Subcutaneous abdominal adipose tissue (tissue), 5 donors: Measurements from ENCODE around the gene ELMO2.

ENCODE experiments used
- H3K27ac ChIP-seq: one replicate; pipeline ENCODE4 v1.7.0; 2013; ENCODE audit warnings: low read depth, mild to moderate bottlenecking, inconsistent platforms, low read length, moderate library complexity
- H3K27me3 ChIP-seq, 5 donors: one replicate each; pipeline ENCODE4 v1.7.0; 2013; ENCODE audit warnings: low read length in 5 of 5, inconsistent platforms in 1 of 5; ENCODE audit not compliant: control insufficient read depth in 5 of 5, insufficient read depth in 4 of 5
- H3K36me3 ChIP-seq, 5 donors: one replicate each; pipeline ENCODE4 v1.7.0; 2013; ENCODE audit warnings: low read length in 5 of 5; ENCODE audit not compliant: control insufficient read depth in 5 of 5, insufficient read depth in 5 of 5
- H3K4me1 ChIP-seq, 5 donors: one replicate each; pipeline ENCODE4 v1.7.0; 2013; ENCODE audit warnings: low read length in 5 of 5, mild to moderate bottlenecking in 3 of 5, moderate library complexity in 1 of 5; ENCODE audit not compliant: control insufficient read depth in 5 of 5, insufficient read depth in 5 of 5
- H3K4me3 ChIP-seq, 5 donors: one replicate each; pipeline ENCODE4 v1.7.0; 2013; ENCODE audit warnings: low read length in 5 of 5, low read depth in 1 of 5
- H3K9ac ChIP-seq, 5 donors: one replicate each; pipeline ENCODE4 v1.7.0; 2013; ENCODE audit warnings: low read length in 5 of 5, mild to moderate bottlenecking in 4 of 5, moderate library complexity in 3 of 5
- H3K9me3 ChIP-seq, 5 donors: one replicate each; pipeline ENCODE4 v1.7.0; 2013; ENCODE audit warnings: low read length in 5 of 5; ENCODE audit not compliant: control insufficient read depth in 5 of 5
- donor health status: healthy.
- donor health status: healthy.
- donor health status: healthy.
- donor health status: healthy.
- donor health status: healthy.

Gene ELMO2

GRCh38 chr20:46375771-46376170, 30.6 kb downstream of the ELMO2 start:
- Histone ChIP-seq H3K36me3 (peaks cover 17 to 99% (median 92%) of the 10 kb centered on the region in 5 donors), H3K9ac (no peak overlapping the region), H3K4me3 (no peak overlapping the region), H3K27ac (no peak overlapping the region), H3K9me3 (no peaks in the 10 kb centered on the region), H3K27me3 (no peaks in the 10 kb centered on the region), H3K4me1 (peaks cover 2 to 15% (median 11%) of the 10 kb centered on the region in 5 donors)

- Histone ChIP-seq H3K4me1 (peaks cover 2 to 15% (median 11%) of the 10 kb centered on the region in 5 donors), H3K4me3 (no peak overlapping the region), H3K9me3 (no peaks in the 10 kb centered on the region), H3K27ac (no peak overlapping the region), H3K27me3 (no peaks in the 10 kb centered on the region), H3K9ac (no peak overlapping the region), H3K36me3 (peaks cover 21 to 99% (median 92%) of the 10 kb centered on the region in 5 donors)
Observed at GRCh38 chr20:46374383-46374782, 32.0 kb downstream of the ELMO2 start.

DNA sequence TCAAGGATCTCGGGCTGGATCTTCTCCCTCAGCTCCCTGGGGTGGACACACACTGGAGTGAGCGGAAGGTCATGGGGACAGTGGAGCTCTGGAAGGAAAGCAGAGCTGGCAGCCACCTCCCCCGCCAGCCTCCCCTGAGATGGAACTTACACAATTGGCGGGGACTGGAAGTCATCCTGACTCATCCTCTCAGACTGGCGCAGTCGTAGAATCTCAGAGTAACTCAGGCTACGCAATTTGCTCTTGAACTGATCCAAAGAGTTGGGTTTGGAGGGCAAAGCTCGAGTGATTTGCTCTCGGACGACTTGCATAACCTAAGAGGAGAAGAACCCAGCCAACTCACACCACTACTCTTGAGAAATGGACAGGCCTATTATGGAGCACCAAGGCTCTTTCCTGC, 34.8 kb downstream of the ELMO2 start:
- Histone ChIP-seq H3K27ac (peak overlapping the region; percentile 51), H3K9ac (no peak overlapping the region), H3K36me3 (peaks cover 12 to 100% (median 96%) of the 10 kb centered on the region in 5 donors), H3K4me3 (no peak overlapping the region), H3K4me1 (peaks cover 2 to 21% (median 11%) of the 10 kb centered on the region in 5 donors), H3K27me3 (no peaks in the 10 kb centered on the region), H3K9me3 (no peaks in the 10 kb centered on the region)

DNA sequence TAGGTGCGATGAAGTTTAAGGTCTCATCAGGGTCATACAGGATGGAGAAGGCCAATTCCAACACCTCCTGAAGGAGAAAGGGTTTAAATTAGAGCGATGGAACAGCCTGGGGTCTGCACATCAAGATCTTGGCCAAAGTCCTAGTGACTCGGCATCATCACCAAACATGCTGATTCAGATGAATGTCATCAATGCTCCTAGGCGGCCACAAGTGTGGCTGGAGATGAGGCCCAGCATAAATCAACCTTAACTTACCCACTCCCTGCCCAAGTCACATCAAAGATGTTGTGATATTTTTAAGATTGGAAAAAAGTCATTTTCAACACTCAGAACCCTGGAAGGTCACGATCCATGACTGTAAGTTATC, 37.5 kb downstream of the ELMO2 start:
- no peak overlapping the region for H3K9ac ChIP-seq
- no peaks in the 10 kb centered on the region for H3K27me3 ChIP-seq
- no peak overlapping the region for H3K27ac ChIP-seq
- no peaks in the 10 kb centered on the region for H3K9me3 ChIP-seq
- H3K4me3 ChIP-seq: no peak overlapping the region
- peaks cover 9 to 88% (median 83%) of the 10 kb centered on the region in 5 donors for H3K36me3 ChIP-seq
- H3K4me1 ChIP-seq: peaks cover 2 to 34% (median 21%) of the 10 kb centered on the region in 5 donors

- Histone ChIP-seq H3K4me3 (no peak overlapping the region), H3K27me3 (no peaks in the 10 kb centered on the region), H3K4me1 (peaks cover 5 to 40% (median 26%) of the 10 kb centered on the region in 5 donors), H3K9me3 (no peaks in the 10 kb centered on the region), H3K36me3 (peaks cover 9 to 81% (median 77%) of the 10 kb centered on the region in 5 donors), H3K9ac (no peak overlapping the region), H3K27ac (no peak overlapping the region)
Observed at GRCh38 chr20:46367967-46368901, 38.2 kb downstream of the ELMO2 start.

GRCh38 chr20:46367234-46367633, 39.2 kb downstream of the ELMO2 start:
- H3K9me3 ChIP-seq: no peaks in the 10 kb centered on the region
- no peak overlapping the region for H3K27ac ChIP-seq
- H3K9ac ChIP-seq: no peak overlapping the region
- peaks cover 6 to 45% (median 36%) of the 10 kb centered on the region in 5 donors for H3K4me1 ChIP-seq
- peaks cover 9 to 74% (median 68%) of the 10 kb centered on the region in 5 donors for H3K36me3 ChIP-seq
- no peak overlapping the region for H3K4me3 ChIP-seq
- no peaks in the 10 kb centered on the region for H3K27me3 ChIP-seq

DNA sequence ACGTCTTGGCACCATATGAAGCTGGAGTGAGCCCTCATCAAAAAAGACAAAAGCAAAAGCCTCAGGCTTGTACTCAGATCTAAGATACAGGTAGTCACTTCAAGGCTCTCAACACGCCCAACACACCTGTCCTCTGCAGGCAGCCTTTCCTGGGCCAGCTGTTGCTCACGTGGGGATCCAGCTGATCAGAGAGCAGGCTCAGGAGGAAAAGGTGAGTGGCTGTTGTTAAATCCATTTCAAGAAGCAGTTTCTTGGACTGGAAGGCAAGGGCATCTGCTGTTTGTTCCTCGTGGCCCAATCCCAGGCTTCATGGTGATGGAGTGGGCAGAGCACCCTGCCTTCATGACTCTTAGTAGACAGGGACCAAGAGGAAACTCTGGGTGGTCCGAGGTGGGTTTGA, 39.6 kb downstream of the ELMO2 start:
- Histone ChIP-seq H3K4me1 (peaks cover 6 to 45% (median 35%) of the 10 kb centered on the region in 5 donors), H3K9ac (no peak overlapping the region), H3K27me3 (no peaks in the 10 kb centered on the region), H3K9me3 (no peaks in the 10 kb centered on the region), H3K36me3 (peaks cover 9 to 71% (median 64%) of the 10 kb centered on the region in 5 donors), H3K4me3 (no peak overlapping the region), H3K27ac (no peak overlapping the region)

DNA sequence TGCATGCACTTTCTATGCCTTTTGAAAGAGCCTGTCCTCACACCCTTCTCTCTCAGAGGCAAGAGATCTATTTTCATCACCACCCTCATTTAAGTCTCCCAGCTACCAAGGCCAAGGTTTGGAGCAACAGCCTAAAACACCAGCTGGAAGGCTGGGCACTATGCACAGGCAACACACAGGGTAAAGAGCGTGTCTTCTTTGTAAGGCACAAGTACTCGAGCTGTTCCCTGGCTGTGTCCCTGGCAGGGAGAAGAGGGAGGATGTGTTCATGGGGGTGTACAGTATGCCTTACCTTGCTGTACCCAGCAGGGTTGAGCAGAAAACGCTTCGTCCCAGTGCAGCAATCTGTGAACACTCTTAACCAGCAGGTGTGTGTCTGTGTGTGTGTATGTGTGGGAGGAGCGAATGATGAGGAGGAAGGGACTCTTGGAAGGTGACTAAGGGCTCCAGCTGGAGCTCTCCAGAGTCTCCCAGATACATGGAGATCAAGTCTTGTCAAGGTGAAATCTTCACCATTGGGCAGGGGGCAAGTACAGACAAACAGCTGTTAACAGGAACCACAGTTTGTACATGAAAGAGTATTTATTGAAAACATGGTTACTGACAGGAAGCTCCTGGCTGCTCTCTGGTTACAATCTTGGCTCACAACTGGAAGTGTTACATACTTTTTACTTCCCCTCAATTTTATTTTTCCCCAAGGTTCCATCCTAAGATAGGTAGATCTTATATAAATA, 40.8 kb downstream of the ELMO2 start:
- Histone ChIP-seq H3K4me3 (peak overlapping the region in 1 of 5 donors; percentile 83), H3K27ac (peak overlapping the region; percentile 99), H3K36me3 (peaks cover 9 to 64% (median 57%) of the 10 kb centered on the region in 5 donors), H3K27me3 (no peaks in the 10 kb centered on the region), H3K9me3 (no peaks in the 10 kb centered on the region), H3K9ac (no peak overlapping the region), H3K4me1 (peaks cover 4 to 42% (median 37%) of the 10 kb centered on the region in 5 donors)

- H3K9me3 ChIP-seq: no peaks in the 10 kb centered on the region
- H3K27me3 ChIP-seq: no peaks in the 10 kb centered on the region
- H3K9ac ChIP-seq: peak overlapping the region in 2 of 5 donors; percentile 60 to 73
- peak overlapping the region; percentile 99 for H3K27ac ChIP-seq
- peak overlapping the region; percentile 71 to 91 (median 83) for H3K4me3 ChIP-seq
- peaks cover 4 to 46% (median 42%) of the 10 kb centered on the region in 5 donors for H3K4me1 ChIP-seq
- peaks cover 5 to 56% (median 49%) of the 10 kb centered on the region in 5 donors for H3K36me3 ChIP-seq
Observed at GRCh38 chr20:46364670-46365486, 41.5 kb downstream of the ELMO2 start.
